22Rv1 (cell line): Measurements from ENCODE around the gene COL11A2.
A peak's percentile ranks its signal among the peaks of the same experiment; 100 is the strongest.

ENCODE experiments used
- ZFX ChIP-seq: fragments of 450-650 bp; IDR thresholded peaks from 2 replicates; pipeline ENCODE4 v1.6.1; 2017; ENCODE audit warnings: antibody characterized with exemption, borderline replicate concordance
- TF ChIP-seq, protein P1 (sequence below): fragments of 450-650 bp; IDR thresholded peaks from 2 replicates; pipeline ENCODE4 v1.5.1; 2017; ENCODE audit warnings: mild to moderate bottlenecking

DNA sequence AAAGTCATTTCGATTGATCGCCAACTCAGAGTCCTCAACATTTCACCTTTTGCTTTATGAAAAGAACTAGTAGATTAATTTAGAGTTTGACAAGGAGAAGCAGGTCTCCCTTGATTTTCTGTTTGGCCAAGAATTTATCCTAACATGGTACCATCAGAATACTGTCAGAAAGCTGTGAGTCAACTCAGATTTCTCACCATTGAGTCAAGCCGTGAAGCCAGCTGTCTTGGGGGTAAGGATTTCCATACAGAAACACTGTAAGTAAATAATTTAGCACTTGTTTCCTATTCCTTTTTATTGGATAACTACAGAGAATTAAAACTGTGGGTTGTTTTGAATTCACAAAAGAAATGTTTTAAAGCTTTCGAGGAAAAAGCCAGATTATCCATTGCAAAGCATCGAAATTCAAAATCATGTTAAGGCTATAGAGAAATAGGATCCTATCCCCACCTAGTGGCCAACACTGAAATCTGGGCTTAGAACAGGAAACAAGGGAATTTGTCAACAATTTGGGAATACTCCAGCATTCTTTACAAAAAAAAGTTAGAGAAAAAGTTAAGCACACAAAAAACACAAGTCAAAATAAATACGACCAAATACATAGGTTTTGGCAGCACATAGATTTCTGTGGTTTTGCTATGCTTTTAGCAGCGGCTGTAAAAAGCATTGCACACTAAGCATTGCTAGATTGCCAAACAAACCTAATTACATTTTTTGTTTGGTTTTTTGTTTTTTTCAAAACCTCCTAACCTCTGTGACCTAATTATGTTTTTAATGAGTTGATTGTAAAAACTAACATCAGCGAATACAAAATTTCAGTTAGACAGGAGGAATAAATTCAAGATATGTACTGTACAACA, 44.2 kb downstream of the COL11A2 start:
- TF ChIP-seq, protein P1, sequence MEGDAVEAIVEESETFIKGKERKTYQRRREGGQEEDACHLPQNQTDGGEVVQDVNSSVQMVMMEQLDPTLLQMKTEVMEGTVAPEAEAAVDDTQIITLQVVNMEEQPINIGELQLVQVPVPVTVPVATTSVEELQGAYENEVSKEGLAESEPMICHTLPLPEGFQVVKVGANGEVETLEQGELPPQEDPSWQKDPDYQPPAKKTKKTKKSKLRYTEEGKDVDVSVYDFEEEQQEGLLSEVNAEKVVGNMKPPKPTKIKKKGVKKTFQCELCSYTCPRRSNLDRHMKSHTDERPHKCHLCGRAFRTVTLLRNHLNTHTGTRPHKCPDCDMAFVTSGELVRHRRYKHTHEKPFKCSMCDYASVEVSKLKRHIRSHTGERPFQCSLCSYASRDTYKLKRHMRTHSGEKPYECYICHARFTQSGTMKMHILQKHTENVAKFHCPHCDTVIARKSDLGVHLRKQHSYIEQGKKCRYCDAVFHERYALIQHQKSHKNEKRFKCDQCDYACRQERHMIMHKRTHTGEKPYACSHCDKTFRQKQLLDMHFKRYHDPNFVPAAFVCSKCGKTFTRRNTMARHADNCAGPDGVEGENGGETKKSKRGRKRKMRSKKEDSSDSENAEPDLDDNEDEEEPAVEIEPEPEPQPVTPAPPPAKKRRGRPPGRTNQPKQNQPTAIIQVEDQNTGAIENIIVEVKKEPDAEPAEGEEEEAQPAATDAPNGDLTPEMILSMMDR = peak; percentile 89
- TF ChIP-seq ZFX = no peak
